ENCODE data around the gene NAA16.
"Not testable (repeated sequence)": the region's sequence is repeated elsewhere in the genome, so short reads cannot be mapped to it uniquely, and the experiment has no call there.

NAA16 gene

DNA sequence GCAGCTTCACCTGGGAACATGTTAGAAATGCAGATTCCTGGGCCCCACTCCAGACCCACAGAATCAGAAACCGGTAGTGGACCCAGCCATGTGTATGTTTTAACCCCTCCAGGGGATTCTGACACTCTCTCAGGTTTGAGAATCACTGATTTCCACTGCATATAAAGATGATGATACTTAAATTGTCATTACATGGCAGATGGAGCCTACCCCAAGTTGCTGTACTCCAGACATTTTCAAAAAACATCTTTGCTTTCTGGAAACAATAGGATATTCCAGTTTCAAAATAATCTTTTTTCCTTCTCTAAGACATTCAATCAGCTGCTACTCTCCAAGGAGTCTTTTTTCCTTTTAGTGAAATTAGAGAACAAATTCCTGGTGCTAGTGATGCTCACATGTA, 97.7 kb downstream of the NAA16 start:
- no peak for DNase-seq

- DNase-seq: no peak
These were observed 98.5 kb downstream of the NAA16 start for GRCh38 chr13:41409611-41410010.

DNA sequence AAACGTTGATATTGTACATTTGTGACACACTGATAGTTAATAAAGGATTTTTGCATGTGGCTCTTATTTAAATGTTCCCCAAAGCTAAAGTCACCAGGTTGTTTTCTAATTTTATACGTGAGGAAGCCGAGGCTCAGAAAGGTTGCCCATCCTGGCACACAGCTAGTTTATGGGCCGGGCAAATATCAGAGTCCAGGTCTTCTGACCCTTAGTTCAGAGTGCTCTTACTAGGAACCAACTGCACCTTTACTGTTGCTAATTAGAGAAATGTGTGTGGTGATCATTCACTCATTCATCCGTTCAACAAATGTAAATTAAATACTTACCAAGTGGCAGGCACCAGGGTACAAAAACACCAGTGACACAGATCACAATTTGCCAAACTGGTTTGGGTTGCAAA, 100.0 kb downstream of the NAA16 start:
- no peak for DNase-seq

DNA sequence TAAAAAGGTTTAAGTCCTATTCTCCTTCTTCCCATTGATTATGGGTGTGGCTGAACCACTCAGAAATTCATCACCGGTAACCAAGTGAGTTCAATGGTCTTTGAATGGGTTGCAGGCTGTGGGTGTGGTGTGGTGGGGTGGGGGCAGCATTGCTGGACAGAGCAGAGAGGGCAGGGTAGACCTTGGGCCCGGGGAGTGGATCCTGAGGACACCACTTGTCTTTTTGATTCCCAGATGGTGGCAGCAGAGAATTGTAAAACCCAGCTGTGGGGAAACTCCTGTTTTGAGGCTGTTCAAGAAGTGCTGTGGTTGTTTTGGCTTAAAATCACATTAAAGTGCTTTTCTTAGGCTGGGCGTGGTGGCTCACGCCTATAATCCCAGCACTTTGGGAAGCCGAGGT, 100.5 kb downstream of the NAA16 start:
- DNase-seq: no peak

- no peak for DNase-seq
These were observed 102.8 kb downstream of the NAA16 start for GRCh38 chr13:41413872-41414271.

GRCh38 chr13:41416276-41416675, 105.2 kb downstream of the NAA16 start:
- no peak for DNase-seq

DNA sequence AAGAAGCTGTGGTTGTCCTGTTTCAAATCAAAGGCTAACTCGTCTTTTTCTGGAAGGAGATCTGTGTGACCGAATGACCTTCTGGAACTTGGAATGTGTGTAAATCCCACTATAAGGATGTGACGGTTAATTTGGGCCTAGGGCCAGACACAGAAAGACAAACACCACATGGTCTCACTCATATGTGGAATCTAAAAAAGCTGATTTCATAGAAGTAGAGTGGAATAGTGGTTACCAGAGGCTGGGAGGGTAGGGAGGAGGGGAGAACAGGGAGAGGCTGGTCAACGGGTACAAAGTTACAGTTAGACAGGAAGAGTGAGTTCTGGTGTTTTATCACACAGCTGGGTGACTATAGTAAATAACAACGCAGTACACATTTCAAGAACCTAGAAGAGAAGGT, 107.0 kb downstream of the NAA16 start:
- DNase-seq: no peak

DNA sequence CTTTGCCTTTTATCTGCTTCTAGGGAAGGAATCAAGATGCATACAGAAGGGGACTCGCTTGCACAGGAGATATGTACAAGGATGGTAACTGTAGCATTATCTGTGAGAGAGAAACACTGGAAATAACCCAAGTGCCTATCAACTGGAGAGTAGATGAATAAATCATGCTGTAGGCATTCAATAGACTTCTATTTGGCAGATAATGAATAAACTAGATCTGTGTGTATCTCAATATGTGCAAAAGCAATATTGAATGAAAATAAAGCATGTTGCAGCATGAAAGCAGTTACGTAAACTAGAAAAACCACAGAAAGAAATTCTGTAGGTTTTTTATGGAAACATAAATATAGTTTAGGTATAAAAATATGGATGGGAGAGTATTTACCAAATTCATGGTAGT, 107.7 kb downstream of the NAA16 start:
- DNase-seq: no peak

GRCh38 chr13:41419206-41419605, 108.1 kb downstream of the NAA16 start:
- DNase-seq: no peak

DNA sequence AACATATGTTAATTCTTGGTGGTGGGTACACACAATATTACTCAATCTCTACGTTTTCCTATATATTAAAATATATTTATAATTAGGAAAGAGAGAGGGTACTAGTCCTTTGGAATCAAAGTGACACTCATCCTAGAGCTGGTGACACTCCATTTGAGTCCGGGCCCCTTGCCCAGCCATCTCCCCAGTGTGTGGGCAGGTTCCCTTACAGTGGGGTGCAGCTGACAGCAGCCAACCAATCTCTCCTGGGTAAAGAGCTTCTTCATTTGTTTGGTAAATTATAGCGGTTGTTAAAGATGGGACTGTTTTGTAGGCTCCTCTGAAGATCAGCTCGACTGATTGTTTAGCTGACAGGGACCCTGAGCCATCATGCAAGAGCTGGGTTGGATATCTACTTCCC, 109.1 kb downstream of the NAA16 start:
- DNase-seq: no peak

GRCh38 chr13:41421330-41421729, 110.3 kb downstream of the NAA16 start:
- DNase-seq: not testable (repeated sequence)

DNA sequence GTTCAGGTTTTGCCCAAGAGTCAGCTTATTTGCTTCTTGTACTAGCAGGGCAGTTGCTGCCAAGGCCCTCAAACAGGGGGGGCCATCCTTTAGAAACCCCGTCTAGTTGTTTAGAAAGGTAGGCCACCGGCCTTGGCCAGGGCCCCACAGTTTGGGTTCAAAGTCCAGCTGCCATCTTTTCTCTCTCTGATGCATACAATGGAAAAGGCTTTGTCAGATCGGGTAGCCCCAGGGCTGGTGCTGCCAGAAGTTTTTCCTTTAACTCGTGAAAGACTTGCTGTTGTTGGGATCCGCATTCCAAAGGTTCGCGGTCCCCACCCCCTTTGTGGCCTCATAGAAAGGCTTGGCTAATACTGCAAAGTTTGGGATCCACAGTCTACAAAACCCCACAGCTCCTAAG, 110.9 kb downstream of the NAA16 start:
- DNase-seq: not testable (repeated sequence)

DNA sequence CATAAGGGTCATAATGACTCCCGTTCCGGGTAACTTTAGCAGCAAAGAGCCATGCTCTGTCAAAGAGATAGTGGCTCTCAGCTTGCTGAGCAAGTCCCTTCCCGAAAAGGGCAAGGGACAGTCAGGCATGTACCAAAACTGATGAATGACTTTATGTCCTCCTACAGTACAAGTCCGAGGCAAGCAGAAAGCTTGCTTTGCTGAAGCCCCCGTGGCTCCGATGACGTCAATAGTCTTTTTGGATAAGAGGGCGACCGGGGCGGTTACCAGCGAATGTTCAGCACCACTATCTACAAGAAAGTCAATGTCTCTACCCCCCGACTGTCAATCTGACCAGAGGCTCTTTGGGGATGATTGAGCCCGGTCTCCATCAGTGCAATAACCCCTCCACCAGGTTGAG, 112.2 kb downstream of the NAA16 start:
- DNase-seq: not testable (repeated sequence)

DNA sequence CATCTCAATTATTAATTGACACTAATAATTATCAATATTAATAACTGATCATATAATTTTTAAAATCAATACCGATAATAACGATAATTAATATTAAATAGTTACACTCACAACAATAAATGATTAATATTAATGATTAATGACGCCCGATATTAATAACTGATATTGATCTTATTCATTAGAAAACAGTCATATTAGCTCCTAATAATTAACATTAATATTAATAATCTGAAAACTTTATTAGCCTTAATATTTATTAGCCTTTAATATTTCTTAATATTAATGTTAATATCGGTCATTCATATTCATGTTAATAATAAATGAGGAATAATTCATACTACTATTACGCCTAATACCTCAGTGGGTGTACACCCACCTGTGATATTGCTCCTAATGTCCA, 113.6 kb downstream of the NAA16 start:
- DNase-seq: not testable (repeated sequence)

DNA sequence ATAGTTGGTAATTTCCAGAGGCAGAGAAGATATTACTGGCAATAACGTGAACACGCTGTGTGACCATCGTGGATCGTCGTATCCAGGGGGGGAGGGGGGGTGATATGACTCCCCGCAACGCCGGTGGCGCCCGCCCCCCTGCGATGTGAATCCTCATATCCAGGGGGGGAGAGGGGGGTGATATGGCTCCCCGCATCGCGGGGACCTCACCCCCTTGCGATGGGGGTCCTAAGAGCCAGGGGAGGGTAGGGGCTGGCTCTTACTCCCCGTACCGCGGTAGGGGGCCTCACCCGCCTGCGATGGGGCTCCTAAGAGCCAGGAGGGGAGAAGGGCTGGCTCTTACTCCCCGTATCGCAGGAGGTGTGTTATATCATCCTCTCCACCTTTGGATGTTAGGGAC, 115.0 kb downstream of the NAA16 start:
- no peak for DNase-seq

Data from right kidney (tissue), 1 donor.